Right cardiac atrium (tissue), 5 donors: ENCODE measurements around the gene PEAK1. TPM values are rescaled to one million over a fixed set of nuclear protein-coding genes. Genes with fewer than 3 reads are reported as not detected.

Experiments
- ATAC-seq, 2 donors: fragments of 200-7000 bp; cut with Tn5 transposase; one replicate each; pipeline versions ENCODE4 v1.8.0 to v1.9.1; 2020; ENCODE audit warnings: moderate library complexity in 2 of 2, mild to moderate bottlenecking in 1 of 2
- DNase-seq, 3 donors: peaks; one replicate each; pipeline ENCODE4 v3.0.0-alpha.2; 2020
- H3K27ac ChIP-seq: one replicate; pipeline ENCODE4 v1.5.1; 2013; ENCODE audit warnings: mild to moderate bottlenecking, low read length, control low read depth, moderate library complexity
- H3K27me3 ChIP-seq: one replicate; pipeline ENCODE4 v1.6.1; 2013; ENCODE audit not compliant: control insufficient read depth, insufficient read depth
- H3K4me1 ChIP-seq: one replicate; pipeline ENCODE4 v1.6.1; 2013; ENCODE audit warnings: low read length; ENCODE audit not compliant: control insufficient read depth, insufficient read depth
- H3K4me3 ChIP-seq: one replicate; pipeline ENCODE4 v1.5.1; 2013; ENCODE audit warnings: low read length, control low read depth
- H3K9me3 ChIP-seq: one replicate; pipeline ENCODE4 v1.6.1; 2013; ENCODE audit warnings: low read length; ENCODE audit not compliant: control insufficient read depth
- WGBS: extraction: QIAGEN DNeasy Blood & Tissue Kit; methylation state at CpG from one replicate; pipeline ENCODE4 v1.1.7; 2013; 5-methylcytosine and 5-hydroxymethylcytosine counted together
- intact Hi-C, 4 donors: fragments of 100-400 bp; cut with DNase I; formaldehyde crosslinking; loops; one replicate each; pipeline versions ENCODE4 v1.11.0 to v1.14.0; 2022 to 2023
- polyA plus RNA-seq: library from polyadenylated mRNA; stranded (reverse); fragments of 200-250 nt; gene quantifications from one replicate; pipeline ENCODE4 v1.2.3, GENCODE V29; 2013
- total RNA-seq, 4 donors: library from RNA; stranded (reverse); fragmentation: NEBNext Ultra II Directional; extraction: Animal tissue kit (Norgen Biotek cat#: 25700); gene quantifications; one replicate each; pipeline ENCODE4 v1.2.1, GENCODE V29; 2021
- donor health status: healthy with polysubstance abuse.
- donor health status: DM: no; HTN: yes; CAD: no.
- donor health status: DM: no; HTN: no; CAD: no.
- donor health status: DM: no; HTN: yes; CAD: no; lungs with severe emphysema.
- donor health status: DM: yes; HTN: yes; CAD: no.

Gene PEAK1
- total and polyA plus RNA-seq, 5 donors = 13.8 to 97.3 (median 89.4) TPM

DNA sequence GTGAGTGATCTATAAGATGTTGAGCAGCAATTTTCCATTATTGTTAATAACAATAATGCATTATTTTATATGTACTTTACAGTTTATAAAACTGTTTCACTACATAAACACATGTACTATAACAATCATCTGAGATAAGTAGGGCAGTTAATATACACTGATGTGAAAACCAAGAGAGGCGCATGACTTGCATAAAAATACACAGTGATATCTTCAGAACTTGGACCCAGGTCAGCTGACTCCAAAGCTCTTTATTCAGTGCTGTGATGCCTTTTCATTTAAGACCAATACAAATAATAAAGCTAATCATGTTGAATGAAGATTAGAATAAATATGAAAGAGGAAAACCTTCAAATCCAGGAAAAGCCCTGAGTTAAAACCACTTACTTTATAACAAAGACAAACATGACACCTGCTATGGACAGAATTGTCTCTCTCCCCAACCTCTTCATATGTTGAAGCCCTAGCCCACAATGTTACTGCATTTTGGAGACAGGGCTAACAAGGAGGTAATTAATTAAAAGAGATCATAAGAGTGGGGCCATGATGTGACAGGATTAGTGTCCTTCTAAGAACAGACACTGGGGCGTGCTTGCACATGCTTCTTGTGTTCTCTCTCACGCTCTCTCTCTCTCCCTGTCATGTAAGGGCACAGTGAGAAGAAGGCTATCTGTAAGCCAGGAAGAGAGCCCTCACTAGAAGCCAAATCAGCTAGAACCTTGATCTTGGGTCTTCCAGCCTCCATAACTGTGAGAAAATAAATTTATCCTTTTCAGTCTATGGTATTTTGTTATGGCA lies 293.2 kb downstream of the PEAK1 start:
- 68% methylated on average over 3 of the region's 3 CpGs for WGBS
- intact Hi-C loops = no loop called here
- Histone ChIP-seq H3K27me3 (no peaks in the 10 kb centered on the region), H3K9me3 (no peaks in the 10 kb centered on the region), H3K4me1 (no peaks in the 10 kb centered on the region), H3K27ac (peak overlapping the region; percentile 61), H3K4me3 (no peak overlapping the region)
- DNase-seq (no peak), ATAC-seq (peak in 1 of 2 donors; percentile 65)

DNA sequence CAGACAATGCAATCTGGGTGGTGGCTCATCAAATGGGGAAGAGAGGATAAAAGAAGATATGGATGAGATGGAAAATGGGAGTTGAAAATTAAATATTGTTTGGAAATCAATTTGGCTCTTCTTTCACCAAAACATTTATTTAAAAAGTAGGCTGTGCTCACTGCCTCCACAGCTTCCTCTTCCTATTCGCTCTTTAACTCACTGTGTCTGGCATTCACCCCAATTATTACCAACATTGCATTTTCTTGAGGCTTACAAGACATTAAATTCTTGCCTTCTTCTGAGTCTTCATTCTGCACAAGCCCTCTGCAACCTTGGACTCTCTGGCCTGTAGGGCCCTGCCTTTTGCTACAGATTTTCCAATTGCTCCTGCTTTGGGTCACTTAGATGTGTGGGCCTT lies 296.1 kb downstream of the PEAK1 start:
- H3K9me3 ChIP-seq = no peaks in the 10 kb centered on the region
- H3K27me3 ChIP-seq = no peaks in the 10 kb centered on the region
- H3K27ac ChIP-seq = no peak overlapping the region
- no peak for ATAC-seq
- intact Hi-C loops = loop anchor here in 1 of 4 donors (5.0 kb wide), 1 partner anchor 418 kb away; no protein-coding TSS in a partner anchor
- no peaks in the 10 kb centered on the region for H3K4me1 ChIP-seq
- DNase-seq = no peak
- no peak overlapping the region for H3K4me3 ChIP-seq
- WGBS = 69% methylated on average over 1 of the region's 1 CpG

DNA sequence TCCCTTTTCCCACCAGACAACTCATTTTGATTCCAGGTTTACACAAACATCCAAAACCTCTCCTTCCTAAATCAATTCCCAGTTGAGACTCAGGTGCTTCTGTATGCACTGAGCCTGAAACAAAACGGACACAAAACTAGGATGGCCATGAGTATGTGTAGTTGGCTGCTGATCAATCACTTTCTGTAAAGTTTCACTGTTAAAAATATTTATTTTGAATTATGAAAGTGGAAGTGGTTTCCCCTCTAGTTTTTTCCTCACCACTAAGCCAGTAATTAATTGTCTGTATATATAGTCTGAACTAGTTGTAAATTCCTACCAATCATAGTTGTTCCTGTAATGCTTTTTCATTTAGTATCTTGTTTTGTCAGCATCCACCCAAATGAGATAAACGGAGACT lies 297.3 kb downstream of the PEAK1 start:
- Histone ChIP-seq H3K9me3 (no peaks in the 10 kb centered on the region), H3K4me3 (no peak overlapping the region), H3K27ac (no peak overlapping the region), H3K27me3 (no peaks in the 10 kb centered on the region), H3K4me1 (no peaks in the 10 kb centered on the region)
- intact Hi-C loops = loop anchor here in 1 of 4 donors (5.0 kb wide), 1 partner anchor 420 kb away; no protein-coding TSS in a partner anchor
- no peak for ATAC-seq
- DNase-seq = no peak
- WGBS = 74% methylated on average over 2 of the region's 2 CpGs

DNA sequence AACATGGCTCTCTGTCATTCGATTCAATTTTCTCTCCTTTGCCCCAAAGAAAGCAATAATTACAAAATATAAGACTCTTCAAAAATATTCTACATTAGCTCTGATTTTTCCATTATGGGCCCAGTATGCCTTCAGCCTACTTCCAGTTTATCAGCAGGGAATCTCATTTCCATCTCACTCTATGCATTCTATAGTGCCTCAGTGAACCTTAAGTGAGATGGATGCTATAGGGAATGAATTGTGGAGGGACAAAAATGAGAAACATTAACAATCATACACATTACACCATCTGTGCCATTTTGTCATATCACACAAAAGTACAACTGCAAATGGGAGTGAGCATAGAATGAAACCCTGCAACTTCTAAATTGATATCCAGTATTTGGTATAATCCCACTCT lies 298.3 kb downstream of the PEAK1 start:
- intact Hi-C loops = loop anchor here in 1 of 4 donors (5.0 kb wide), 1 partner anchor 421 kb away; no protein-coding TSS in a partner anchor

DNA sequence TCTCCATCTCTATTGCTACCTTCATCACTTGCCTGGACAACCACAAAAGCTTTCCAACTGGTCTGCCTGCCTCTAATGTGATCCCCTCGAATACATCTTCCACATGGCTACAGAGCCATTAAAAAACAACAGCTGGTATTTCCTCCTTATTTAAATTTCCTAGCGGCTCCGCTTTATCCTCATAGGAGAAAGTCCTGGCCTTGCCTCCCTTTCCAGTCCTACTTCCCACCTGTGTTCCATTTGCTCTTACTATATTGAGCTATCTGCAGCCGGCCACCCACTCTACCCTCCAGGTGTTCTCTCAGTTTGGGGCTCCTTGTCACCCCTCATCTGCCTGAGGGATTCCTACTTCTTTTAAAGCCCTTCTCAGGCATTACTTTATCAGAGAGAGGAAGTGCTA lies 299.3 kb downstream of the PEAK1 start:
- H3K27me3 ChIP-seq = no peaks in the 10 kb centered on the region
- intact Hi-C loops = loop anchor here in 1 of 4 donors (5.0 kb wide), 1 partner anchor 422 kb away; no protein-coding TSS in a partner anchor
- WGBS = 82% methylated on average over 4 of the region's 4 CpGs
- no peak overlapping the region for H3K27ac ChIP-seq
- no peak for ATAC-seq
- no peak for DNase-seq
- H3K4me3 ChIP-seq = no peak overlapping the region
- no peaks in the 10 kb centered on the region for H3K4me1 ChIP-seq
- H3K9me3 ChIP-seq = no peaks in the 10 kb centered on the region

More for the DNA sequence above, 298.3 kb downstream of the PEAK1 start:
- H3K27me3 ChIP-seq = no peaks in the 10 kb centered on the region
- no peak for DNase-seq
- H3K9me3 ChIP-seq = no peaks in the 10 kb centered on the region
- WGBS = 94% methylated on average over 1 of the region's 1 CpG
- H3K4me1 ChIP-seq = no peaks in the 10 kb centered on the region
- ATAC-seq = no peak
- H3K4me3 ChIP-seq = no peak overlapping the region
- H3K27ac ChIP-seq = no peak overlapping the region

DNA sequence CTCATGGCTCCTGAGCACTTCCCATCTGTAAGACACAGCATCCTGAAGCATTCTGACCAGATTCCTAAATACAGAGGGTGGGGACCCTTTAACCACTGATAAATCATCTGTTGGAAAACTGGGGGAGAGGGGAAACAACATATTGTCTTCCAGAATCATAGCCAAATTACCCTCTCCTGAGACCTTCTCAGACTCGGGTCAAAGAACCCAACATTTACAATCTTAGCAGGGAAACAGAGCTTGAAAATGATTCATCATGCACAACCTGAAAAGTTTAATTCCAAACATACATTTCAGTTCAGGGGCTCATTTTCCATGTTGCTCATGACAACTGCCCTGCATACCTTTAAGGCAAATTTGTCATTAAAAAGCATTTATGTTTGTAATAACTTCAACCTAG lies 300.5 kb downstream of the PEAK1 start:
- Histone ChIP-seq H3K27me3 (no peaks in the 10 kb centered on the region), H3K4me1 (no peaks in the 10 kb centered on the region), H3K4me3 (no peak overlapping the region), H3K27ac (no peak overlapping the region), H3K9me3 (no peaks in the 10 kb centered on the region)
- intact Hi-C loops = loop anchor here in 3 of 4 donors (5.0 to 10.0 kb wide), 4 partner anchors 375 to 515 kb away; partner anchors contain the start of gene LINGO1 (in 1 of the 3)
- 33% methylated on average over 1 of the region's 1 CpG for WGBS
- no peak for ATAC-seq
- DNase-seq = no peak

DNA sequence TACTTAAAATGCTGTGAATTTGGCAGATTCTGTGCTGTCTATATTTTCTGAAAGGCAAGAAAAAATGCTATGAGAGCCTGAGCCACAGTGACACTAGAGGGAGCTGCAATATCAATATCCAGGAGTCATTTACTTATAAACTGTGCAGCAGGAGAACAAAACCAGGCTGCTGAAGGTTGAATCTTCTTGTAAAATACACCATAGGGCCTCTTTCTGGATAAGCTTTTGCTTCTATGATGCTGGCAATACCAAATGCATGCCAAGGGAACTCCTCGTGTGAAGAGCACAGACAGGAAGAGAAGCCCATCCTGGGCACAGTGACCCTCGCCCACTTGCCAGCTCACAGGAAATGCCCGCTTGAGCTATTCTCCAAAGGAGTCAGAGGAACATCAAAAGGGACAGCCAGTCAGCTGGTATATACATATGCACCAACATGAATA lies 301.0 kb downstream of the PEAK1 start:
- WGBS = 48% methylated on average over 3 of the region's 3 CpGs
- no peaks in the 10 kb centered on the region for H3K27me3 ChIP-seq
- H3K27ac ChIP-seq = no peak overlapping the region
- ATAC-seq = peak; percentile 75
- no peaks in the 10 kb centered on the region for H3K4me1 ChIP-seq
- no peaks in the 10 kb centered on the region for H3K9me3 ChIP-seq
- DNase-seq = no peak
- intact Hi-C loops = loop anchor here in 3 of 4 donors (5.0 to 10.0 kb wide), 4 partner anchors 376 to 516 kb away; partner anchors contain the start of gene LINGO1 (in 1 of the 3)
- no peak overlapping the region for H3K4me3 ChIP-seq

DNA sequence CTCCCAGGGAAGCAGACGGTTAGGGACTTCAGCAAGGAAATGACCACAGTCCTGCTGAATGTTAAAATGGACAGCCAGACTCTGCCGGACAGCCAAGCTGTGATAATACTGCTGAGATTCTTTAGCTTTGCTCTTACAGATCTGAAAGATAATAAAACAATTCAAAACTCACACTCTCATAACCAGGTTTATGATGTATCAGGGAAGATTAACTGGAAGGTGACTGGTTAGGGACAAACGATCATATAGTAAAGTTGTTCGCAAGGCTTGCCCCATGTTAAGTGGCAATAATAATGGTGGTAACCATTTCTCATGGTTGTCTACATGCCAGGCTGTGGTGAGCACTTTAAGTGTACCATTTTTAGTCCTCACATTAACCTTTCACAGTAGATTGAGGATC lies 304.7 kb downstream of the PEAK1 start:
- H3K27ac ChIP-seq = no peak overlapping the region
- WGBS = 83% methylated on average over 4 of the region's 4 CpGs
- no peak overlapping the region for H3K4me3 ChIP-seq
- no peak for ATAC-seq
- no peaks in the 10 kb centered on the region for H3K27me3 ChIP-seq
- intact Hi-C loops = loop anchor here in 3 of 4 donors (5.0 to 10.0 kb wide), 4 partner anchors 380 to 520 kb away; partner anchors contain the start of gene LINGO1 (in 1 of the 3)
- peaks cover 4% of the 10 kb centered on the region for H3K4me1 ChIP-seq
- H3K9me3 ChIP-seq = no peaks in the 10 kb centered on the region
- no peak for DNase-seq

DNA sequence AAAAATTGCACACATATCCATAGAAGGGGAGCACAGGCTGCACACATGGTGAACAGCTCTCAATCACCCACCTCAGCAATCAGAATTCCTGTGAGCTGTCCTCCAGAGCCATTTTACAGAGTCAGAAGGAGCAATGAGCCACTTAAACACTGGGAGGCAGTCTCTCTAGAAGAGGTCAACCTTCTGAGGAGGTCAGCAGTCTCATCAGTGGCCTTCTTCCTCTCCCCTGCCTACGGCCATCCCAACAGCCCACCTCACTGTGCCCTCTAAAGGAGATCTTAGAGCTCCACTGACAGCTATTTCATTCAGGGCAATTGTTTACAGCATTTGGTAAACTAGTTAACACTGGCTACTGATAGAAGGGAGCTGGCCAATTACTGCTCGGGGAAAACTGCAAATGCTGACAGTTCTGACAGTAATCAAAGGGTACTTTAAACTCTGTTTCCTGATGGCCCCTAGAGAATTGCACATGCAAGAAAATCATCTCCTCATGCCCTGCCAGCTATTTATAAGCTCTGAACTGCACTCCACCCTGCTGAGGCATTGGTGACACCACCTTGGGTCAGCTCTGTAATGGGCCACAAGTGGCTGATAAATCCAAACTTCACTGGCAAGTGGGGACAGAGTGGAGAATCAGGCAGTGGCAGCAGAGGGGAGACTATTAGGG lies 306.9 kb downstream of the PEAK1 start:
- 62% methylated on average over 2 of the region's 2 CpGs for WGBS
- H3K4me1 ChIP-seq = peaks cover 4% of the 10 kb centered on the region
- DNase-seq (no peak), ATAC-seq (peak in 1 of 2 donors; percentile 40)
- intact Hi-C loops = loop anchor here in 2 of 4 donors (5.0 to 10.0 kb wide), 3 partner anchors 382 to 522 kb away; partner anchors contain the start of gene LINGO1 (in 1 of the 2)
- H3K9me3 ChIP-seq = no peaks in the 10 kb centered on the region
- H3K27me3 ChIP-seq = no peaks in the 10 kb centered on the region
- no peak overlapping the region for H3K27ac ChIP-seq
- H3K4me3 ChIP-seq = no peak overlapping the region

DNA sequence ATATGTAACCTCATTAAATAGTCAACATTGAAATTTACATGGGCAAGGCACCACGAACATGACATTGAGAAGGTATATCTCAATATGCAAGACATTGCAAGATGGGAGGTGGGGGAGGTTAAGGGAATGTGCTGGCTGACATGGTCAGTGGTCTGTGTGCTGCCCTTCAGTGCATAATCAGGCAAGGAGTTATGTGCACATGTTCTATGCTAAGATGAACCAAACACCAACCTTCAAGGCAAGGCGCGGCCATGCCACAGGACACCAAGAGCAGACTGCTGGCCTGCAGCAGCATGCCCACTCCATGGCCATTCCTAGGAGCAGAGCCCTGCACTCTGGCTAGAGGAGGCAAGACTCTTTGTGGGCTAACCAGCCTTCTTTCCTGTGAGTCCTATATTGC lies 308.1 kb downstream of the PEAK1 start:
- WGBS = 93% methylated on average over 3 of the region's 3 CpGs
- ATAC-seq = no peak
- Histone ChIP-seq H3K27me3 (no peaks in the 10 kb centered on the region), H3K4me1 (peaks cover 11% of the 10 kb centered on the region), H3K27ac (no peak overlapping the region), H3K9me3 (no peaks in the 10 kb centered on the region), H3K4me3 (no peak overlapping the region)
- intact Hi-C loops = loop anchor here in 2 of 4 donors (5.0 to 10.0 kb wide), 3 partner anchors 383 to 523 kb away; partner anchors contain the start of gene LINGO1 (in 1 of the 2)
- no peak for DNase-seq
